AG09309 (cell line): ENCODE data around the gene IGSF23.

Experiments
- DNase-seq: peaks from one replicate; pipeline ENCODE4 v3.0.0-alpha.2; 2010; ENCODE audit warnings: low read depth
- H3K4me3 ChIP-seq: 2 replicates; pipeline ENCODE4 v1.5.1; 2011; ENCODE audit warnings: mild to moderate bottlenecking, low read depth, low read length, moderate library complexity; ENCODE audit not compliant: control insufficient read depth
- TF ChIP-seq, protein P1 (sequence below): IDR thresholded peaks from 2 replicates; pipeline ENCODE4 v1.5.1; 2011; ENCODE audit warnings: mild to moderate bottlenecking, low read depth, low read length, inconsistent platforms; ENCODE audit not compliant: insufficient read depth, control insufficient read depth; ENCODE audit errors: missing control alignments

The IGSF23 gene

DNA sequence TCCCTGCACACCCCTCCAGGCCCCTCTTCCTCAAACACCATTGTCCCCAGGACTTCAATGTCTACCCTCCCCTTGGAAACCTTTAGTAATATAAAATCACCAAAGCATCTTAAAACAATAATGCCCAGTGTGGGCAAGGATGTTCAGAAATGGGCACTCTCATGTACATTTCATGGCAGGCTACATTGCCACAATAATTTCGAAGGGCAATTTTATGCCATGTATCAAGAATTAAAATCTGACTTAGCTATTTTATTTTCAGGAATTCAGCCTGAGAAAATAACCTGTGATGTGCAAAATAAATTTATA, 35.8 kb upstream of the IGSF23 start:
- no peak overlapping the region for H3K4me3 ChIP-seq
- DNase-seq, result no peak
- TF ChIP-seq, protein P1, sequence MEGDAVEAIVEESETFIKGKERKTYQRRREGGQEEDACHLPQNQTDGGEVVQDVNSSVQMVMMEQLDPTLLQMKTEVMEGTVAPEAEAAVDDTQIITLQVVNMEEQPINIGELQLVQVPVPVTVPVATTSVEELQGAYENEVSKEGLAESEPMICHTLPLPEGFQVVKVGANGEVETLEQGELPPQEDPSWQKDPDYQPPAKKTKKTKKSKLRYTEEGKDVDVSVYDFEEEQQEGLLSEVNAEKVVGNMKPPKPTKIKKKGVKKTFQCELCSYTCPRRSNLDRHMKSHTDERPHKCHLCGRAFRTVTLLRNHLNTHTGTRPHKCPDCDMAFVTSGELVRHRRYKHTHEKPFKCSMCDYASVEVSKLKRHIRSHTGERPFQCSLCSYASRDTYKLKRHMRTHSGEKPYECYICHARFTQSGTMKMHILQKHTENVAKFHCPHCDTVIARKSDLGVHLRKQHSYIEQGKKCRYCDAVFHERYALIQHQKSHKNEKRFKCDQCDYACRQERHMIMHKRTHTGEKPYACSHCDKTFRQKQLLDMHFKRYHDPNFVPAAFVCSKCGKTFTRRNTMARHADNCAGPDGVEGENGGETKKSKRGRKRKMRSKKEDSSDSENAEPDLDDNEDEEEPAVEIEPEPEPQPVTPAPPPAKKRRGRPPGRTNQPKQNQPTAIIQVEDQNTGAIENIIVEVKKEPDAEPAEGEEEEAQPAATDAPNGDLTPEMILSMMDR, result no peak

- H3K4me3 ChIP-seq, result no peak overlapping the region
- TF ChIP-seq, protein P1, result no peak
- DNase-seq, result no peak
Measured at GRCh38 chr19:44579663-44580365, 33.5 kb upstream of the IGSF23 start.

GRCh38 chr19:44580366-44580895, 32.9 kb upstream of the IGSF23 start:
- H3K4me3 ChIP-seq, result no peak overlapping the region
- TF ChIP-seq, protein P1, result no peak
- no peak for DNase-seq

DNA sequence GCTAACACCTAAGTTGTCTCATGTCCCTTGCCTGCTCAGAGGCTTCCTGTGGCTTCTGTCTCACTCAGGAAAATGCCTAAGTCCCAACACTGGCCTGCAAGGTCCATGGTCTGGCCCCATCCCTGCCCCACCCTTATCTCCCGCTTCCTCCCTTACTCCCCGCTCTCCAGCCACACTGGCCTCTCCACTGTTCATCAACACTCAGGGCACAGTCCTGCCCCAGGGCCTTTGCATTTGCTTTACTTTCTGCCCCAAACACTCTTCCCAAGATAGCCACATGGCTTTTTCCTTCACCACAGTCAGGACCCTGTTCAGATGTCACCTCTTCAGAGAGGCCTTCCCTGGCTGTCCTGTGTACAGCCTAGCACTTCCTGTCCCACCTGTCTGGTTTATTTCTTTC, 32.1 kb upstream of the IGSF23 start:
- TF ChIP-seq, protein P1, result no peak
- DNase-seq, result no peak
- H3K4me3 ChIP-seq, result no peak overlapping the region

GRCh38 chr19:44582581-44583265, 30.6 kb upstream of the IGSF23 start:
- TF ChIP-seq, protein P1, result peak; percentile 80
- no peak overlapping the region for H3K4me3 ChIP-seq
- DNase-seq, result no peak

DNA sequence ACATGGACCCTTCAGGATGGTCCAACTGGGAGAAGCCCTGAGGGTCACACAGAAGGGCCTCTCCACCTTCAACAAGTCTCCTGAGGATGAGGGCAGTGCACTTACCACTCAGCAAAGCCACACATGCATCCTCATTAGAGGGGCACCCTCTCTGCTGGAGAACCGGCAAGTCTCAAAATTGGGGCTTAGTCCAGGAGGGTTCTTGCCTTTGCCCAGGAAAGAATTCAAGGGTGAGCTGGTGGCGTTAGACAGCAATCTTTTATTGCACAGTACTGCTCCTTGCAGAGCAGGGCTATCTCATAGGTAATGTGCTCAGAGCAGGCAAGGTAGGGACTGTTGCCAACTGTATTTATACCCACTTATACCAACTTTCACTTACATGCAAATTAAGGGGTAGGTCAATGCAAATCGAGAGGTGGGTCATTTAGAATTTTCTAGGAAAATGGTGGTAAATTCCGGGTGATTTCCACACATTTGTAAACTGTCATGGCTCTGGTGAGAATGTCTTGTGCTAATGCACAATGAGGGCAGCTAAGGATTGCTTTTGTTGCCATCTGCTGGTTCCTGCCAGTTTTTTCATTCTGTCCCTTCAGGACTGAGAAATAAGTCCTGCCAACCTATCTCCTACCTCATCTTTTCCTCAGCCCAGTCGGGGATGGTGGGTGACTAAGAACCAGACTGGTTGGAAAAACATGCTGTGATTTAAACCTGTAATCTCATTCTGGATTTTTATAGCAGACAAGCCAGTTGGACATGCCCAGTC, 27.8 kb upstream of the IGSF23 start:
- TF ChIP-seq, protein P1, result peak; percentile 39
- H3K4me3 ChIP-seq, result no peak overlapping the region
- DNase-seq, result peak; percentile 34
